HEK293 (cell line): ENCODE data around the gene CETP.

ENCODE experiments used
- KLF17 ChIP-seq: fragments of 450-650 bp; formaldehyde crosslinking; IDR thresholded peaks from 2 replicates; pipeline ENCODE4 v1.5.1; 2016; ENCODE audit warnings: missing biosample characterization, missing genetic modification characterization
- KLF7 ChIP-seq: fragments of 450-650 bp; formaldehyde crosslinking; IDR thresholded peaks from 2 replicates; pipeline ENCODE4 v1.5.1; 2016; ENCODE audit warnings: missing biosample characterization, missing genetic modification characterization, borderline replicate concordance
- PRDM10 ChIP-seq: fragments of 450-650 bp; formaldehyde crosslinking; IDR thresholded peaks from 2 replicates; pipeline ENCODE4 v1.5.1; 2016; ENCODE audit warnings: missing biosample characterization, missing genetic modification characterization
- PRDM2 ChIP-seq: fragments of 450-650 bp; formaldehyde crosslinking; IDR thresholded peaks from 2 replicates; pipeline ENCODE4 v1.5.1; 2016; ENCODE audit warnings: missing biosample characterization, missing genetic modification characterization, borderline replicate concordance
- REST ChIP-seq: fragments of 450-650 bp; formaldehyde crosslinking; IDR thresholded peaks from 2 replicates; pipeline ENCODE4 v1.5.1; 2016; ENCODE audit warnings: missing biosample characterization, missing genetic modification characterization
- ZBTB11 ChIP-seq: fragments of 450-650 bp; formaldehyde crosslinking; conservative IDR thresholded peaks from 2 replicates; pipeline ENCODE4 v1.5.1; 2016; ENCODE audit warnings: low read depth, missing biosample characterization, missing genetic modification characterization
- ZBTB6 ChIP-seq: fragments of 450-650 bp; formaldehyde crosslinking; IDR thresholded peaks from 2 replicates; pipeline ENCODE4 v1.5.1; 2017; ENCODE audit warnings: missing biosample characterization, missing genetic modification characterization
- ZNF132 ChIP-seq: fragments of 450-650 bp; formaldehyde crosslinking; IDR thresholded peaks from 2 replicates; pipeline ENCODE4 v1.5.1; 2017; ENCODE audit warnings: missing biosample characterization, missing genetic modification characterization, borderline replicate concordance
- ZNF133 ChIP-seq: fragments of 450-650 bp; formaldehyde crosslinking; IDR thresholded peaks from 2 replicates; pipeline ENCODE4 v1.5.1; 2016; ENCODE audit warnings: missing biosample characterization, missing genetic modification characterization
- ZNF211 ChIP-seq: fragments of 450-650 bp; formaldehyde crosslinking; IDR thresholded peaks from 2 replicates; pipeline ENCODE4 v1.5.1; 2016; ENCODE audit warnings: low read depth, missing biosample characterization, missing genetic modification characterization
- ZNF433 ChIP-seq: fragments of 450-650 bp; formaldehyde crosslinking; IDR thresholded peaks from 2 replicates; pipeline ENCODE4 v1.5.1; 2016; ENCODE audit warnings: missing biosample characterization, missing genetic modification characterization, low read depth
- ZNF501 ChIP-seq: fragments of 450-650 bp; formaldehyde crosslinking; IDR thresholded peaks from 2 replicates; pipeline ENCODE4 v1.5.1; 2016; ENCODE audit warnings: missing biosample characterization, missing genetic modification characterization
- ZNF692 ChIP-seq: fragments of 450-650 bp; formaldehyde crosslinking; IDR thresholded peaks from 2 replicates; pipeline ENCODE4 v1.5.1; 2016; ENCODE audit warnings: missing biosample characterization, missing genetic modification characterization
- ZNF701 ChIP-seq: fragments of 450-650 bp; formaldehyde crosslinking; IDR thresholded peaks from 2 replicates; pipeline ENCODE4 v1.5.1; 2016; ENCODE audit warnings: missing biosample characterization, missing genetic modification characterization
- ZXDB ChIP-seq: fragments of 450-650 bp; formaldehyde crosslinking; IDR thresholded peaks from 2 replicates; pipeline ENCODE4 v1.5.1; 2016; ENCODE audit warnings: missing biosample characterization, missing genetic modification characterization

The CETP gene

GRCh38 chr16:56988948-56989945 is 27.5 kb downstream of the CETP start, which contains the start of gene NLRC5 (continued):
- 0 out of 2 replicates have a peak, but pooled peaks have one; percentile 31 for TF ChIP-seq REST (tag by site-specific recombination)
- TF ChIP-seq ZNF133 (tag by site-specific recombination): no peak
- TF ChIP-seq KLF7: 0 out of 2 replicates have a peak, but pooled peaks have one; percentile 24
- TF ChIP-seq KLF17 (tag by site-specific recombination): peak; percentile 71; the same call in 1 of the 2 replicates
- TF ChIP-seq ZNF132 (tag by site-specific recombination): no peak
- TF ChIP-seq ZBTB11 (tag by site-specific recombination): peak; percentile 49; the same call in 1 of the 2 replicates
- TF ChIP-seq ZBTB6 (tag by site-specific recombination): peak; percentile 49
- peak; percentile 85 for TF ChIP-seq PRDM10
- TF ChIP-seq ZNF433: no peak
- peak; percentile 85; the same call in 1 of the 2 replicates for TF ChIP-seq ZNF501
- TF ChIP-seq PRDM2 (tag by site-specific recombination): no peak
- TF ChIP-seq ZNF692 (tag by site-specific recombination): peak; percentile 76
- no peak for TF ChIP-seq ZNF701
- no peak for TF ChIP-seq ZNF211 (tag by site-specific recombination)
- TF ChIP-seq ZXDB (tag by site-specific recombination): peak; percentile 66
